Inflammatory macrophage (primary cell): ENCODE measurements around the gene MLH1.
A peak's percentile ranks its signal among the peaks of the same experiment; 100 is the strongest.
"Not testable (repeated sequence)": the region's sequence is repeated elsewhere in the genome, so short reads cannot be mapped to it uniquely, and the experiment has no call there.

ENCODE experiments used
- DNase-seq, 2 donors: peaks; one replicate each; pipeline ENCODE4 v3.0.0-alpha.2; 2020 to 2022
- total RNA-seq, 18 experiments: gene quantifications; one replicate each; lab custom pipeline; 2026; ENCODE audit warnings: mixed read lengths in 6 of 18, inconsistent platforms in 2 of 18; lab: John Stamatoyannopoulos, UW

The MLH1 gene
- 42.2 to 81.0 (median 66.9) reads per million in 18 experiments for total RNA-seq

DNA sequence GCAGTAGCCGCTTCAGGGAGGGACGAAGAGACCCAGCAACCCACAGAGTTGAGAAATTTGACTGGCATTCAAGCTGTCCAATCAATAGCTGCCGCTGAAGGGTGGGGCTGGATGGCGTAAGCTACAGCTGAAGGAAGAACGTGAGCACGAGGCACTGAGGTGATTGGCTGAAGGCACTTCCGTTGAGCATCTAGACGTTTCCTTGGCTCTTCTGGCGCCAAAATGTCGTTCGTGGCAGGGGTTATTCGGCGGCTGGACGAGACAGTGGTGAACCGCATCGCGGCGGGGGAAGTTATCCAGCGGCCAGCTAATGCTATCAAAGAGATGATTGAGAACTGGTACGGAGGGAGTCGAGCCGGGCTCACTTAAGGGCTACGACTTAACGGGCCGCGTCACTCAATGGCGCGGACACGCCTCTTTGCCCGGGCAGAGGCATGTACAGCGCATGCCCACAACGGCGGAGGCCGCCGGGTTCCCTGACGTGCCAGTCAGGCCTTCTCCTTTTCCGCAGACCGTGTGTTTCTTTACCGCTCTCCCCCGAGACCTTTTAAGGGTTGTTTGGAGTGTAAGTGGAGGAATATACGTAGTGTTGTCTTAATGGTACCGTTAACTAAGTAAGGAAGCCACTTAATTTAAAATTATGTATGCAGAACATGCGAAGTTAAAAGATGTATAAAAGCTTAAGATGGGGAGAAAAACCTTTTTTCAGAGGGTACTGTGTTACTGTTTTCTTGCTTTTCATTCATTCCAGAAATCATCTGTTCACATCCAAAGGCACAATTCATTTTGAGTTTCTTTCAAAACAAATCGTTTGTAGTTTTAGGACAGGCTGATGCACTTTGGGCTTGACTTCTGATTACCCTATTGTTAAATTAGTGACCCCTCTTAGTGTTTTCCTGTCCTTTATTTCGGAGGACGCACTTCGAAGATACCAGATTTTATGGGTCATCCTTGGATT, at the start of gene MLH1:
Gene MLH1 (plus strand): TSS at position 193 of the 958 bp plus-strand sequence. CDS start 30 bp downstream, at position 223.
- peak; percentile 95 to 100 for DNase-seq

DNA sequence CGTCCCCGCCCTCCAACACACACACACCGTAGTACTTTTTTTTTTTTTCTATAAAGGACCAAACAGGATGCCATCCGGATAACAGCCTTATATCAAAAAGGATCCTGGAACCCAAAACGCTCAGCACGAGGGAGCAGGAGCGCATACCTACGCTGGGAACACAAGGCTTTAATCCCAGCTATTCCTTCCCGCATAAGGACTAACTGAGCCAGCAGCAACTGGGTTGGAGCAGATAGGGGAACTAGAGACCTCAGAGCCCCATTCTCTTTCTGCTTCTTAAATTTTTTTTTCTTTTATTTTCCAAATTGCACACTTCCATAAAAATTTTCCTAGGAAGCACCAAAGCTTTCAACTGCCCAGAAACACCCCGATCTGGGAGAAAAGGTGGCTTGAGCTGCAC, 49.7 kb upstream of the MLH1 start:
- no peak for DNase-seq

- peak; percentile 40 to 48 for DNase-seq
Observed at GRCh38 chr3:36944012-36944640, 49.2 kb upstream of the MLH1 start.

- peak; percentile 84 to 85 for DNase-seq
Observed at GRCh38 chr3:36944641-36945270, 48.6 kb upstream of the MLH1 start, which contains the start of gene TRANK1. TRANK1 (minus strand) TSS chr3:36945054; CDS start chr3:36944809, 245 bp downstream.

DNA sequence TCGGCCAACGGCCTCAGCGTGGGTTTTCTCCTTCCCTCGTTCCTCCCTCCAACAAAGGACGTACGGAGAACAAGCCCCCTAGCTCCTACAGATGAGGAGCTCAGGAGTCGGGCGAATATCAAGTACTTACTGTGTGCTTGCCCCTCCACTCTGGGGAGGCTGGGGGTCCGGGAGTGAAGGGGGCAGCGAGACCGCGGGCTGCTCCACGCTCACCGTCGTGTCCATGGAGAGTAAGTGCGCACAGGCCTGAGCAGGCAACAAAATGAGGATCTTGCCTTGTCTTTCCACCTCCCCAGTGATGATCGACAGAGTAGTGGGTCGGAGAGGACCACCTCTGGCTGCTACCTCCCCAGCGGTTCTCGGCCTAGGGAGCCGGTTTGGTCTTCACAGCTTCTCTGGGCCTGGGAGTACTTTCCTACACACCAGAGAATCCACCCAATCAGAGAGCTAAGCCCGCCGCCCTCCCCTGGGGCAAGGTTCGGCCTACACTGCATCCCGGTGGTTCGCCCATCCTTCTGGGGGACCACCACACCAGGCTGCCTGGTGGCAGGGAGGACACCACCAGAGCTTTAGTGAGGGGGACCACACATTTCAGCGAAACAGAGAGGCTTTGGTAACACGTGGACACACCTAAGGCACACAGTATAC, 47.9 kb upstream of the MLH1 start:
- DNase-seq = no peak

DNA sequence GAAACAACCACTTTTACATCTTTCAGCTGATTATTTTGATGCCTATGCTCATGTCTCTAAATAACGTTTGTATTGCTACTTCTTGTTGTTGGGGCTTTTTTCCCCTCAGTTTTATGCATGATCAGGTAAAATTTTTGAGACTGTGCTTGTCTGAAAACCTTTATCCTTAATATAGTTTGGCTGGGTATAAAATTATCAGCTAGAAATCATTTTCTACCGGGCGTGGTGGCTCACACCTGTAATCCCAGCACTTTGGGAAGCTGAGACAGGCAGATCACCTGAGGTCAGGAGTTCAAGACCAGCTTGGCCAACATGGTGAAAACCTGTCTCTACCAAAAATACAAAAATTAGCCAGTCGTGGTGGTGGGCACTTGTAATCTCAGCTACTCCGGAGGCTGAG, 45.5 kb upstream of the MLH1 start:
- not testable (repeated sequence) for DNase-seq

DNA sequence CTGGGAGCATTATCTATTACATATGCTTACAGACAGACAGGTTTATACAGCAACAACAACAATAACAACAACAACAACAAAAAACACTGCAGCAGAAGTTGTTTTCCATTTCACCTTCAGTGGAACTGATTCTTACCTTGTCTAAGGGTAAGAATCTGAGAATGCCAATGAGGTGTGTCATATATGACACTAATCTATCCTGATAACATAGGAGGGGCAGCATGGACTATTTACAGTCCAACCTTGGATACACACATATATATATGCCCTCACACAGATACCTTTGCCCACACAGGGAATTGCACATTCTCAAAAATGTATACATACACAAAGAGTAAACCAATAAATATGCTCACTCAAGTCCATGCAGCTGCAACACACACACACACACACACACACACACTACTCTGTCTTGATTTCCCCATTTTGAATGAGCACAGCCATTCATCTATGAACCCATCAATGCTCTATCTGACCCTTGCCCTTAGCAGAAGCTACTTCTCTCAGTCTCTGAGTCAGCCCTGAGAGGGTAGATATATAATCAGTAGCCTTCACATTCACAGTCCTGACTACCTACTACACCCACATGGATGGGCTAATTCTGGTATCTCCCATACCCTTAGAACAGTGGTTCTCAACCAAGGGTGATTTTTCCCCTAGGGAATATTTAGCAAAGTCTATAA, 38.7 kb upstream of the MLH1 start:
- DNase-seq = no peak

GRCh38 chr3:36956155-36956554, 37.2 kb upstream of the MLH1 start:
- DNase-seq = no peak

DNA sequence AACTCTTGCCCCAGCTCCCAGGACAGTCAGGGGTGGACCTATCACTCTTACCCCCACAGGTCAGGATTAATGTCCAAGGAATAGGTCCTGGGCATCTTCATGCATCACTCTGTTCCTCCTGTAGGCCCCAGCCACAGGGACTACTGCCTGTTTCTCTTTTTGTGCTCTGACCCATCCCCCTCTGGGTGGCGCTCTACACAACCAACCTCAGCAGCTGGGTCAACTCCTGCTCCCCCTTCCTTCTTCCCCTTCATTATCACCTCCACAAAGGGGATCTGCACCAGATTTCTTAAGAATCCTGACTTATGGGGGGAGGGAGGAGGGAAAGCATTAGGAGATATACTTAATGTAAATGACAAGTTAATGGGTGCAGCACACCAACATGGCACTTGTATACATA, 36.3 kb upstream of the MLH1 start:
- no peak for DNase-seq

DNA sequence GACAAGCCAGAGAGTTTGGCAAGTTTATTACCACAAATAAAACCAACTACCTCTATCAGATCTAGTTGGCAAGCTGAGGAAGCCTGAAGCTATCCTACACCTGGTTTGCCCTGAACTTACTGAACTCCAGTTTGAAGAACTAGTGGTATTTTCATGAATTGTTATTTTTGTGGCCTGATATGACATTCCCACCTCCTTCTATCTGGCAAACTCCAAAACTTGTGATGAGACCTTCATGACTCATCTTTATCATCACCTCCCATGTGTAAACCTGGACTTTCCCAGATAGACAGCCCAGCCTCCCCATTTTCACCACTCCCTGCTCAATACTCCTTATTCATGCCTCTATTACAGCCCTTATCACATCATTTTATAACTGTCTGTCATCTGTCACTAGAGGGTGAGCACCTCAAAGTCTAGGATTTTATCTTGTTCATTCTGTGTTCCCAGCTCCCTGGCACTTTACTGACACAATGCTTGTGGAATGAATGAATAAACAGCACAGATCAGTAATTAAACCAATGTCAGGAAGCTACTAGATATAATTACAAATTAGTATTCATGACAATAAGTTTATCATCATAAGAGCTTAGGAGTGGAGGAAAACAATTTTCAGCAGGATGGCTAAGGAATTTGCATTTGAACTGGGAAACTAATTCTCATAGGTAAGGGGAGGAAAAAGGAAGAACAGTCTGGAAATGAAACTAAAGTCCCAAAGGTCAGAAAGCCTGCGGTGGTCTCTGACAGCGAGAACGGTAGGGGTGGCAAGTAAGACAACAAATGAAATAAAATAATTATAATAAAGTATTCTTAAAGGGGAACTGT, 35.2 kb upstream of the MLH1 start:
- DNase-seq = peak in 1 of 2 donors; percentile 9

DNA sequence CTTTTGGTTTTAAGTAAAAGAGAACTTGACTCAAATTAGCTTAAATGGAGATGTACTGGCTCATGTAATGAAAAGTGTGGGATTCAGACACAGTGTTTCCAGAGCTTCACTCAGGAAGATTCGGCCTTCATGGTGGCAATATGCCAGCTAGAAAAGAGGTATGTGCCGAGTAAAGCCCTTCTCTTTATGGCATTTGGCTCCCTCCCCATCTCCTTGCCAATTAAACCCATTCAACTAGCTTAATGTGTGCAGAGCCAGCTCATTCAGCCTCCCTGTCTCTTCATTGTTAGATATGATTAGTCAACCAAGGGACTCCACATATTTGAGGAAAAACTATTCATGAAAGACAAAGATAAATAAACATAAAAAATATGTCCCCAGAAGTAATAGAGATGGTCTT, 33.5 kb upstream of the MLH1 start:
- DNase-seq = no peak

DNA sequence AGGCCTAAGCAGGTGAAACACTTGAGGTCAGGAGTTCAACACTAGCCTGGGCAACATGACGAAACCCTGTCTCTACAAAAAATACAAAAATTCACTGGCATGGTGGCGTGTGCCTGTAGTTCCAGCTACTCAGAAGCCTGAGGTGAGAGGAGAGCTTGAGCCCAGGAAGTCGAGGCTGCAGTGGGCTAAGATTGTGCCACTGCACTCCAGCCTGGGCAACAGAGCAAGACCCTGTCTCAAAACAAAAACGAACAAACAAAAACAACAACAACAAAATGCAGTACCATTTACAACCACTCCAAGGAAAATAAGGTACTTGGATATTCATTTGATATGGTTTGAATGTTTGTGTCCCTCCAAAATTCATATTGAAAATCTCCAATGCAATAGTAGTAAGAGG, 32.8 kb upstream of the MLH1 start:
- no peak for DNase-seq

DNA sequence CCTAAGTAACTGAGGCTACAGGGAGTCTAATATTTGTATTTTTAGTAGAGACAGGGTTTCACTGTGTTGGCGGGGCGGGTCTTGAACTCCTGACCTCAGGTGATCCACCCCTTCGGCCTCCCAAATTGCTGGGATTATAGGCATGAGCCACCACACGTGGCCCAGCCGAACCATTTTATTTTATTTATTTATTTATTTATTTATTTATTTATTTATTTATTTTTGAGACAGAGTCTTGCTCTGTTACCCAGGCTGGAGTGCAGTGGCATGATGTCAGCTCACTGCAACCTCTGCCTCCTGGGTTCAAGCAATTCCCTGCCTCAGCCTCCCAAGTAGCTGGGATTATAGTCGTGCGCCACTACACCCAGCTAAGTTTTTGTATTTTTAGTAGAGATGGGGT, 30.3 kb upstream of the MLH1 start:
- DNase-seq = not testable (repeated sequence)

- DNase-seq = no peak
Observed at GRCh38 chr3:36964331-36964730, 29.0 kb upstream of the MLH1 start.

DNA sequence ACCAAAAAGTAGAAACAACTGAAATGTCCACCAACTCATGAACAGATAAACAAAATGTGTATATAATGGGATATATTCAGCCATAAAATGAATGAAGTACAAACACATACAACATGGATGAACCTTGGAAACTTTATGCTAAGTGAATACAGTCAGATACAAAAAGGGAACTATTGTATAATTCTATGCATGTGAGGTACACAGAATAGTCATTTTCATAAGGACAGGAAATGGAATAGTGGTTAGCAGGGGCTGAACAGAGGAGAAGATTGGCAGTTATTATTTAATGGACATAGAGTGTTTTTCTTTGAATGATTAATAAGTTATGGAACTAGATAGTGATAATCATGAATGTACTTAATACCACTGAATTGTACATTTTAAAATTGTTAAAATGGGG, 28.5 kb upstream of the MLH1 start:
- peak in 1 of 2 donors; percentile 47 for DNase-seq

DNA sequence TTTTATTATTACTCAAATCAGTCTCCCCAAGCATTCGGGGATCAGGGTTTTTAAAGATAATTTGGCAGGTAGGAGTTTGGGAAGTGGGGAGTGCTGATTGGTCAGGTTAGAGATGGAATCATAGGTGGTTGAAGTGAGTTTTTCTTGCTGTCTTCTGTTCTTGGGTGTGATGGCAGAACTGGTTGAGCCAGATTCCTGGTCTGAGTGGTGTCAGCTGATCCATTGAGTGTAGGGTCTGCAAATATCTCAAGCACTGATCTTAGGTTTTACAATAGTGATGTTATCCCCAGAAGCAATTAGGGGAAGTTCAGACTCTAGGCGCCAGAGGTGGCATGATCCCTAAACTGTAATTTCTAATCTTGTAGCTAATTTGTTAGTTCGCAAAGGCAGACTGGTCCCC, 27.9 kb upstream of the MLH1 start:
- DNase-seq = no peak

DNA sequence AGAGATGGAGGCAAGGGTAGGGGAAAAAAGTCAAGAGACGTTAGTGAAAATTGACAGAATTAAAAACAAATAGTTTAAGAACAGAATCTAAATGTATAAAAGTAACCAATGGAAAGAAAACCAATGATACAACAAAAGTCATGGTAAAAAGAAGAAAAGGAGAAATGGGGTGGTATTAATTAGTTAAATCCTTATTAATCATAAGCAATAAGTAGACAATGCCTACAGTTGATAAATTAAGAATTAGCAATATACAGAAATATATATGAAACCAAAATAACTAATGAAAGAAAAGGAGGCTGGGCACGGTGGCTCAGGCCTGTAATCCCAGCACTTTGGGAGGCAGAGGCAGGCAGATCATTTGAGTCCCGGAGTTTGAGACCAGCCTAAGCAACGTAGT, 24.2 kb upstream of the MLH1 start:
- no peak for DNase-seq

DNA sequence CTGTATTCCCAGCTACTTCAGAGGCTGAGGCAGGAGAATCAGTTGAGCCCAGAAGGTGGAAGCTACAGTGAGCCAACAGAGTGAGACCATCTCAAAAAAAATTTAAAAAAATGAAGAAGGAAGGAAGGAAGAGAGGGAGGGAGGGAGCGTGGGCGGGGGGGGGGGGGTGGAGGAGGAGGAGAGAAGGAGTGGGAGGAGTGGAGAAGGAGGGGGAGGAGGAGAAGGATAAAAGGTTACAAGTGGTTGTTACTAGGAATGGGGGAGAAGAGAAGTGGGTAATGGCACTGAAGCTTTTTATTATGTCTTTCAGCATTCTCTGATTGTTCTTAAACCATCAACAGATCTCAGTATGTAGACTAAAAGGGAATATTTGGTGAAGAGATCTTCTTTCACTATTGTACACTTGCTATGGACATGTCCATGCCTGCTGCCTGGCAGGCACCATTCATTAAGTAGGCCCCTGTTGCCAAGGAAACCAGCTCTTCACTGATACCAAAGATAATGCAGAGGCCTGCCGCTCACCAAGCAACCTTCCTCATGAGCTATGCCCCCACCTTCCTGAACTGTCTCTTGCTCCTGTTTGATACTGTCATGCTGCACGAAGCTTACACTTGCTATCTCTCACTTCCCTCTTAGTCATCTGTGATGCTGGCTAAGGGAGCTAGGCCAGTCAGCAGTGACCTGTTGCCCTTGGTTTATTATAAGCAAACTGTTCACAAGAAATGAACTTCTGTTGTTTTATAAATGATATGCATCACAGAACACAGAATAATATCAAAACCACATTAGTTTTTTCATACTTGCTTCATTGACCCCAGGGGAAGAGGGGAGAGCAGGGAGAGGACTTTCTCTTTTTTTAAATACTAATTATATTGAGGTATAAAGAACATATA, 23.5 kb upstream of the MLH1 start:
- peak; percentile 72 to 73 for DNase-seq

- no peak for DNase-seq
Observed at GRCh38 chr3:36972163-36972562, 21.2 kb upstream of the MLH1 start.

DNA sequence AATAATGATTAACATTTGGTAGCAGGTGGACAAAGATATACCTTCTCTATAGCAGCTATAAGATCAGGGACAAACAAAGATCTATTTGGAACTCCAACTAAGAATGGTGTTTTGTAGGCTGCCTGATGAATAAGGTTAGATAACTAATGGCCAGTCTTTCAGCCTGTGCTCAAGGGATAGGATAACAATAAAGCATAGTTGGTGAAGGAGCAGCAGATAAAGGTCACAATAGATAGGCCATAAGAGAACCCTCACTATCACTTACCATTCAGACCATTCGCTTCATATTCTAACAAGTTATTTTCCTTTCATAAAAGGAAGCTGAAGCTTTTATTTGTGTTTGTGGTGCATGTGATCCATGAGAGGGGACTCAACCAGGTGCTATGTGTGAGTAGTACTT, 20.2 kb upstream of the MLH1 start:
- DNase-seq = no peak
